GM12878 (cell line): ENCODE results near the gene THADA. TPM values are rescaled to one million over a fixed set of nuclear protein-coding genes. Genes with fewer than 3 reads are reported as not detected.

ENCODE experiments used
- ATAC-seq: fragments of 200-7000 bp; cut with Tn5 transposase; 3 replicates; pipeline ENCODE4 v1.9.1; 2020; ENCODE audit warnings: mild to moderate bottlenecking, moderate library complexity
- BruUV-seq: library from RNA; stranded (reverse); fragments of 400-500 nt; replicated peaks from 2 replicates; lab custom pipeline; 2021; lab: Mats Ljungman, UMichigan
- CTCF ChIA-PET: fragments of 300-600 bp; sonication (Branson Sonifier 250); formaldehyde crosslinking; extraction: SDS; loops from one replicate; lab custom pipeline; 2021; ENCODE audit warnings: inconsistent platforms; lab: Yijun Ruan, JAX
- POLR2A ChIA-PET: fragments of 350-600 bp; formaldehyde crosslinking; extraction: SDS; loops from one replicate; lab custom pipeline; 2021; ENCODE audit warnings: inconsistent platforms; lab: Charles Lee
- RAD21 ChIA-PET: fragments of 300-600 bp; sonication (Branson Sonifier 250); formaldehyde crosslinking; loops from one replicate; lab custom pipeline; 2023; ENCODE audit warnings: antibody characterized with exemption; ENCODE audit not compliant: unreplicated experiment; lab: Charles Lee
- SMC1A ChIA-PET: fragments of 300-600 bp; sonication (Branson Sonifier 250); formaldehyde crosslinking; loops from one replicate; lab custom pipeline; 2023; ENCODE audit not compliant: unreplicated experiment, uncharacterized antibody; lab: Charles Lee
- DNase-seq: peaks from one replicate; pipeline ENCODE4 v3.0.0-alpha.2; 2011; ENCODE audit warnings: low read depth, low spot score
- FAIRE-seq: peaks from 3 replicates; lab custom pipeline; 2011; peaks lifted over from hg19 to GRCh38; lab: Jason Lieb, UNC
- H2AFZ ChIP-seq: 2 replicates; pipeline ENCODE4 v1.6.0; 2011; ENCODE audit warnings: low read depth, low read length, control low read depth; ENCODE audit not compliant: control insufficient read depth
- H3K27ac ChIP-seq: 2 replicates; pipeline ENCODE4 v1.5.1; 2011; ENCODE audit warnings: control low read depth; ENCODE audit not compliant: control insufficient read depth, insufficient read depth
- H3K27me3 ChIP-seq, 2 experiments: replicated peaks in 1 of 2; 2 replicates each; pipeline versions ENCODE4 v1.6.0 to v1.6.1; 2011; ENCODE audit warnings: low read length in 1 of 2; ENCODE audit not compliant: control insufficient read depth in 2 of 2, insufficient read depth in 2 of 2
- H3K36me3 ChIP-seq, 2 experiments: 2 replicates each; pipeline ENCODE4 v1.5.1; 2011; ENCODE audit warnings: low read length in 1 of 2; ENCODE audit not compliant: control insufficient read depth in 2 of 2, insufficient read depth in 2 of 2
- H3K4me1 ChIP-seq: 2 replicates; pipeline ENCODE4 v1.6.1; 2011; ENCODE audit warnings: mild to moderate bottlenecking, low read length, moderate library complexity, mixed read lengths; ENCODE audit not compliant: control insufficient read depth, insufficient read depth
- H3K4me2 ChIP-seq: 2 replicates; pipeline ENCODE4 v1.6.0; 2011; ENCODE audit warnings: control low read depth; ENCODE audit not compliant: control insufficient read depth, insufficient read depth
- H3K4me3 ChIP-seq: fragments of 200-600 bp; sonication (generic); 2 replicates; pipeline ENCODE4 v1.5.1; 2016
- H3K79me2 ChIP-seq: 2 replicates; pipeline ENCODE4 v1.6.0; 2011; ENCODE audit warnings: low read length; ENCODE audit not compliant: control insufficient read depth, insufficient read depth
- H3K9ac ChIP-seq: 2 replicates; pipeline ENCODE4 v1.8.0; 2011; ENCODE audit warnings: low read length, control low read depth, mixed read lengths; ENCODE audit not compliant: control insufficient read depth, insufficient read depth
- H3K9me3 ChIP-seq: replicated peaks from 3 replicates; pipeline ENCODE4 v1.5.1; 2011; ENCODE audit warnings: mild to moderate bottlenecking, low read length; ENCODE audit not compliant: control insufficient read depth, insufficient read depth
- H4K20me1 ChIP-seq: 2 replicates; pipeline ENCODE4 v1.6.0; 2011; ENCODE audit not compliant: control insufficient read depth, insufficient read depth
- CEBPZ ChIP-seq: fragments of 150-350 bp; IDR thresholded peaks from 2 replicates; pipeline ENCODE4 v1.6.1; 2016; ENCODE audit warnings: low read depth, low read length
- DPF2 ChIP-seq: fragments of 450-650 bp; IDR thresholded peaks from 2 replicates; pipeline ENCODE4 v1.6.1; 2017; ENCODE audit warnings: mild to moderate bottlenecking
- ESRRA ChIP-seq: IDR thresholded peaks from 2 replicates; pipeline ENCODE4 v1.6.1; 2012; ENCODE audit warnings: mild to moderate bottlenecking, low read length, improper control_type of control experiment
- HDAC6 ChIP-seq: fragments of 200-600 bp; sonication (generic); IDR thresholded peaks from one replicate; pipeline ENCODE4 v1.8.0; 2017; ENCODE audit warnings: antibody characterized with exemption; ENCODE audit not compliant: unreplicated experiment
- IKZF2 ChIP-seq, 2 experiments: fragments of 450-650 bp; IDR thresholded peaks; 2 replicates each; pipeline ENCODE4 v1.6.1; 2017; ENCODE audit warnings: mild to moderate bottlenecking in 2 of 2, moderate library complexity in 2 of 2
- RCOR1 ChIP-seq: conservative IDR thresholded peaks from 2 replicates; pipeline ENCODE4 v1.6.1; 2012; ENCODE audit warnings: low read depth, low read length, improper control_type of control experiment
- WGBS: methylation state at CpG from one replicate; pipeline ENCODE4 v1.1.6; 2016; ENCODE audit warnings: low lambda C conversion rate; ENCODE audit not compliant: insufficient replicate concordance, insufficient coverage; ENCODE audit errors: missing lambda C conversion rate; 5-methylcytosine and 5-hydroxymethylcytosine counted together
- in situ Hi-C: fragments of 300-500 bp; cut with MboI; formaldehyde crosslinking; loops from 9 replicates; pipeline ENCODE4 v1.14.3; 2018; ENCODE audit warnings: mixed read lengths
- intact Hi-C: fragments of 100-400 bp; cut with micrococcal nuclease; formaldehyde crosslinking; loops from one replicate; pipeline ENCODE4 v1.14.2; 2022; ENCODE audit not compliant: unreplicated experiment
- polyA plus RNA-seq, 11 experiments: library from polyadenylated mRNA; depleted of rRNA in 4 of 11; unstranded in 6 of 11; stranded (reverse) in 5 of 11; fragments of >200 nt; fragmentation: Nextera tagmentation in 4 of 11; fragmentation: Illumina TruSeq in 1 of 11; extraction: Ambion mirVana in 4 of 11; extraction: Trizol in 1 of 11; gene quantifications; 1 replicate in 1 of 11; 2 replicates in 10 of 11; pipeline versions ENCODE4 v1.2.1 to v1.2.3, GENCODE V29; 2011 to 2016; ENCODE audit warnings: inconsistent platforms in 2 of 11, missing spikeins in 2 of 11, low read depth in 1 of 11
- total RNA-seq, 4 experiments: library from RNA; depleted of rRNA in 3 of 4; stranded (reverse); fragments of >200 nt in 3 of 4; fragmentation: Illumina TruSeq in 1 of 4; extraction: Trizol in 1 of 4; gene quantifications; 2 replicates each; pipeline versions ENCODE4 v1.2.1 to v1.2.3, GENCODE V29; 2013 to 2021

THADA gene
- total and polyA plus RNA-seq, 10 of the 15 experiments (the other 5 are each of a cell fraction or from before 2014, with no cell fraction given), result 14.6 to 33.2 (median 23.2) TPM

GRCh38 chr2:43593254-43593653, 2.6 kb downstream of the THADA start:
- H2AFZ ChIP-seq, result no peak overlapping the region
- intact Hi-C loops, result no loop called here
- no peak overlapping the region for H3K9ac ChIP-seq
- WGBS, result 79% methylated on average over 3 of the region's 3 CpGs
- H3K27ac ChIP-seq, result no peak overlapping the region
- no peak for FAIRE-seq
- ChIA-PET SMC1A (interaction anchor here (1.5 kb wide), 1 partner anchor 14 kb away, joined by 5 read pairs; no protein-coding TSS in a partner anchor), CTCF (interaction anchor here (0.8 to 10.5 kb wide), 4 partner anchors 11 to 19 kb away, joined by 3 to 66 read pairs (median 4); no protein-coding TSS in a partner anchor), POLR2A (interaction anchor here (0.6 to 0.8 kb wide), 5 partner anchors 14 to 768 kb away, joined by 3 to 5 read pairs (median 3); no protein-coding TSS in a partner anchor), RAD21 (interaction anchor here (0.7 kb wide), 1 partner anchor 619 kb away, joined by 3 read pairs; no protein-coding TSS in a partner anchor)
- H3K4me1 ChIP-seq, result peaks cover 3% of the 10 kb centered on the region; the same call in 1 of the 2 replicates
- no peaks in the 10 kb centered on the region for H3K27me3 ChIP-seq
- no peaks in the 10 kb centered on the region for H3K9me3 ChIP-seq
- BruUV-seq, result no TSS peak
- no peaks in the 10 kb centered on the region for H4K20me1 ChIP-seq
- H3K79me2 ChIP-seq, result peaks cover 21% of the 10 kb centered on the region
- in situ Hi-C loops, result no loop called here
- no peak for ATAC-seq
- no peak for DNase-seq
- no peak for TF ChIP-seq ESRRA
- TF ChIP-seq HDAC6, result no peak
- no peak for TF ChIP-seq DPF2
- TF ChIP-seq RCOR1, result no peak
- TF ChIP-seq IKZF2 (IDR thresholded peaks at IDR 0.05), result no peak
- no peak for TF ChIP-seq CEBPZ
- no peak overlapping the region for H3K4me2 ChIP-seq
- no peaks in the 10 kb centered on the region for H3K36me3 ChIP-seq
- H3K4me3 ChIP-seq, result no peak overlapping the region
